Mucosa of gallbladder (tissue), 1 donor: ENCODE data around the gene ACTR5. TPM values are rescaled to one million over a fixed set of nuclear protein-coding genes. Genes with fewer than 3 reads are reported as not detected.
"Not testable (repeated sequence)": the region's sequence is repeated elsewhere in the genome, so short reads cannot be mapped to it uniquely, and the experiment has no call there.

Source experiments
- DNase-seq: peaks from one replicate; pipeline ENCODE4 v3.0.0-alpha.2; 2020; ENCODE audit warnings: low spot score
- total RNA-seq: library from RNA; stranded (reverse); gene quantifications from one replicate; pipeline ENCODE4 v1.2.1, GENCODE V29; 2021
- donor health status: DM: no; HTN: no; CAD: no.

The ACTR5 gene
- total RNA-seq, 1 donor from 2014 or later: 6.7 TPM

DNA sequence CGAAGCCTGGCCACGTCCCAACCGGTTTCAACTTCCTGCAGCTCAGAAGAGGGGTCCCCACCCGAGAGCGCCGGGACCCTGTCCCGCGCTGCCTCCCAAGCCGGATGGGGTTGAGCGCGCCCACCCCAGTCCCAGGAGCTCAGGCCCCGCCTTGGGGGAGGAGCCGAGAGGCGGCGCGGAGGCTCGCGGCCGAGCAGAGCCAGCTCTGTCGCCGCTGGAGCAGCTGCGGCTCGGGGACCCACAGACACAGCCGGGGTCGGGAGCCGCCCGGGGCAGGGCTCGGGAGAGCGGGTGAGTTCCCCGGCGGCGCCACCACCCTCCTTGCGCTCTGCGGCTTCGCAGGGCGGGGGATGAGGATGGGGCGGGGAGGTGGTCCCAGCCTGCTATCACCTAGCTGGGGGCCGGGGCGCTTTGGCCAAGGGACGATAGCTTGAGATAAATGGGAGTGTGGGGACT, 57.3 kb downstream of the ACTR5 start, which contains the start of gene PPP1R16B:
TSS of gene PPP1R16B (plus strand) at position 196 of the 456 bp plus-strand sequence. CDS start 30,229 bp downstream, outside the sequence.
- no peak for DNase-seq

DNA sequence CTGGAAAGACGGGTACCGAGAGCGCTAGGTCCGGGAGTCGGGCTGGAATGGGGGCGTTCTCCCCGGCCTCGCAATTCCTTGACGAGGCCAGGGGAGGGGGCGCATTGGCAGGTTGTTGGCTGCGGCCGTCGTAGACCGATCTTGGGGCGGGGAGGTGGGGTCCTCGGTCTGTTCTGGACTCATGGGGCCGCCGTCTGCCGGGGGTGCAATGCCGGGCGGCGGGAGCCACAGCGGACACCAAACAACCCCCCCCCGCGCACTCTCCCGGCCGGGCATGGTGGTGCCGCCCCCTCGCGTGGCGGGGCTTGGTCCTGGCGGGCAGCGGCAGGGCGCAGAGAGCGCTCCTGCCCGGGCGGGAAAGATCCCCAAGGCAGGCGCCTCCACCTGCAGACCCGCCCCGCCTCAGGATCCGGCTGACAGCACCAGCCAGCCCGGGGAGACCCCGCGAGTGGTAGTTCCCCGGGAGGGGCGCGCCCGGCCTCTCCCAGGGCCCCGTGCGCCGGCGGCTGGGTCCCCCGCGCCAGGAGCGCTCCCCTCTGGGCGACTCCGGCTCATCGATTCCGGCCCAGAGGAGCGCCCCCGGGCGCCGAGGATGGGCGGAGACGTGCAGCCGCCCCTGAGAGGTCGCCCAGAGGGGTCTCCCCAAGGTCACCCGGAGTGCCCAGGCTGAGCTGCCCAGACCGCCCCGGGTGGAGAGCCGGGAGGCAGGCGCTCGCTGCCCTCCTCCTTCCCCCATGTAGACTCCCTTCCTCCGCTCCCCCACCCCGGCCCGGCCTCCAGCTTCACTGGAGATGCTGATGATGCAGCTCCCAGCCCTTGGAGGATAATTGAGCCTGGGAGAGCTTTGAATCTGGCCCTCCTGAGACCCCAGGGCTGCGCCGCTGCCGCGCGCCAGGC, 57.9 kb downstream of the ACTR5 start:
- DNase-seq: no peak

- DNase-seq: no peak
Measured at GRCh38 chr20:38806855-38807655, 58.8 kb downstream of the ACTR5 start.

DNA sequence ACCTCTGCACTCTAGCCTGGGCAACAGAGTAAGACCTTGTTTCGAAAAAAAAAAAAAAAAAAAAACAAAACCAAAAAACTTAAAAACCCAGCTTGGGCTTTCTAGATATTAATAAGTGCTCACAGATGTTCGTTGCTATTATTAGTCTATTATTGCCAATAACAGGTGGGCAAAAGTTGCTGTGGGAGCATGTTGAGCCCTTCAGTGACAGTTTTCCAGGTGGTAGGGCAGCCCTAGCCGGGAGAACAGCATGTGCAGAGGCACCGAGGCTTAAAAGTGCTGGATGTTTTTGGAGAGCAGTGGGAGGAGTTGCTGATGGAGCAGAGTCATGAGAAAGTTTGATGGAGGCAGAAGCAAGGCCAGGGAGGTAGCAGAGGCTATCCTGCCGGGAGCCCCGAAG, 61.7 kb downstream of the ACTR5 start:
- DNase-seq: no peak

GRCh38 chr20:38810926-38811630, 62.8 kb downstream of the ACTR5 start:
- no peak for DNase-seq

- no peak for DNase-seq
Measured at GRCh38 chr20:38811769-38812168, 63.5 kb downstream of the ACTR5 start.

GRCh38 chr20:38812182-38812581, 63.9 kb downstream of the ACTR5 start:
- DNase-seq: no peak

- no peak for DNase-seq
Measured at GRCh38 chr20:38812709-38813573, 64.7 kb downstream of the ACTR5 start.

DNA sequence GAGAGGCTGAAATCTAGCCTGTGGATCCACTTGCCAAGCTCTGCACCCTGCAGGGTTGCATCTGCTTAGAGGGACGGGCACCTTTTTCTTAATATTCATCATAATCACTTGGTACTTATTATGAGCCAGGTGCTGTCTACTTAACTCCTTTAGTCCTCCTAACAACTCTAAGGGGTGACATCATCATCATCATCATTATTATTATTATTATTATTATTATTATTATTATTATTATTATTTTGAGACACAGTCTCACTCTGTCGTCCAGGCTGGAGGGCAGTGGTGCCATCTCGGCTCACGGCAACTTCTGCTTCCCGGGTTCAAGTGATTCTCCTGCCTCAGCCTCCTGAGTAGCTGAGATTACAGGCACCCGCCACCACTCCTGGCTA, 65.3 kb downstream of the ACTR5 start:
- DNase-seq: not testable (repeated sequence)

DNA sequence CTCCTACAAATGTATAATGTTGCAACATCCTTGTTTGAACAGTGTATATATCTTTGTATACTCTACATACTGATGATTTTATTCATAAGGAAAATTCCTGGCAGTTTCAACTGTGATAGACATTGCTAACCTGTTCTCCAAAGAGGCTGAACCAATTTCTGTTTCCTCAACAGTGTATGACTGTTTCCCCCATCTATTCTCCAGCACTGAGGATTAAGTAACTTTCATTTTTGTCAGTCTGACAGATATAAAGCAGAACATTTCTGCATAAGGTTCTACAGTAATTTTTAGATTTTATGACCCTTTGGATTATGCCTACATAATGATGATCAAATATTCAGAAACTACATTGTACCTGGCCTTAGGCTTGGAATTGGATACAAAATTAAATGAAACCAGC, 67.2 kb downstream of the ACTR5 start:
- DNase-seq: no peak

- DNase-seq: no peak
Measured at GRCh38 chr20:38818113-38819065, 70.1 kb downstream of the ACTR5 start.

Other genes starting within 250 kb of the ACTR5 start
- not detected for gene ADIG, start 167.3 kb upstream of the ACTR5 start, total RNA-seq
- not detected for gene ARHGAP40, start 146.7 kb upstream of the ACTR5 start, total RNA-seq
- gene SLC32A1, start 24.0 kb upstream of the ACTR5 start, total RNA-seq: not detected
- gene PPP1R16B, start 57.2 kb downstream of the ACTR5 start, total RNA-seq: 4.1 TPM
- gene FAM83D, start 178.0 kb downstream of the ACTR5 start, total RNA-seq: 48.3 TPM
- gene DHX35, start 213.9 kb downstream of the ACTR5 start, total RNA-seq: 10.3 TPM